Hepatic stellate cell (primary cell): ENCODE measurements around the gene CABP5.

Experiments used
- DNase-seq: peaks from one replicate; pipeline ENCODE4 v3.0.0; 2011; ENCODE audit warnings: low spot score

CABP5 gene

DNA sequence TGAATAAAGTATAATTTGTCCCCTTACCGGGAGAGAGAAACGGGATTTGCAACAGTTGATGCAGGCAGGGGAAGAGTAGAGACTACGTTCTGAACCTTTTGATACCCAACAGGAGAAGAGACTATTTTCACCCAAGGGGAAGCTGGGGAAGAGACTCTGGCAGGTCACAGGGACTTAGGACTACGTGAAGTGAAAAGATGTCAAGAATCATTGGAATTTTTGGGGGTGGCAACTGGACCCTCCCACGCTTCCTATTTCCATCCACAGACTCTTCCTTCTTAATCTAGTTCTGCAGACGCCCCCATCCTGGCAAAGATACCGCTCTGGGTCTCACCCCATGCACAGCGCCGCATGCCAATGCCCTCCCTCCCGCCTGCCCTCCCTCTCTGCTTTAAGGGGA, 13.8 kb downstream of the CABP5 start:
- DNase-seq: no peak

DNA sequence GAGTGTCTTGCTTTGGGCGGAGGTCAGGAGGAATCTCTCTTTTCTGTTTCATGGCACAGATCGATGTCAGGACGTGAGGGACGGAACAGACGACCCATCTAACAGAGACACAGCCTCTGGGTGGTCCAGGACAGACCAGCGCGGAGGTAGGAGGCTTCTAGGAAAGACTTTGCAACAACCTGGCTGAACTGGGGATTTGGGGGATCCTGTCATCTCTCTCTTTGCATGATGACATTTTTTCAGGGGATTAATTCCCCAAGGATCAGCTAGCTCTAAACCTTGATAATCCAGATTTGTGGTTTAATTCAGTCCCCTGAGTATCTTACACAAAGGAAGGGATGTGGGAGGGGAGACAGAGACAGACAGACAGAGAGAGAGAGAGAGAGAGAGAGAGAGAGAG, 14.4 kb downstream of the CABP5 start:
- DNase-seq: no peak

DNA sequence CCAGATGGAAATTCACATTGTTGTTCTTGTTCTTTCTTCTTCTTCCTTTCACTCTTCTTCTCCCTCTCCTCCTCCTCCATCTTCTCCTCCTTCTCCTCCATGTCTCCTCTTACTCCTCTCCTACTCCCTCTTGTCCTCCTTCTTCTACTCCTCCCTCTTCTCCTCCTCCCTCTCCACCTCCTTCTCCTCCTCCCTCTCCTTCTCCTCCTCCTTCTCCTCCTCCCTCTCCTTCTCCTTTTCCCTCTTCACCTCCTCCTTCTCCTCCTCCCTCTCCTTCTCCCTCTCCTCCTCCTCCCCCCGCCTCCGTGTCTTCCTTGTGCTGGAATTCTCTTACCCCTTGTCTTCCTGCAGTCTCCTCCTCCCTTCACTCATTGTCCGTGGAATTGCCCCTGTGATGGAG, 18.4 kb downstream of the CABP5 start:
- no peak for DNase-seq

DNA sequence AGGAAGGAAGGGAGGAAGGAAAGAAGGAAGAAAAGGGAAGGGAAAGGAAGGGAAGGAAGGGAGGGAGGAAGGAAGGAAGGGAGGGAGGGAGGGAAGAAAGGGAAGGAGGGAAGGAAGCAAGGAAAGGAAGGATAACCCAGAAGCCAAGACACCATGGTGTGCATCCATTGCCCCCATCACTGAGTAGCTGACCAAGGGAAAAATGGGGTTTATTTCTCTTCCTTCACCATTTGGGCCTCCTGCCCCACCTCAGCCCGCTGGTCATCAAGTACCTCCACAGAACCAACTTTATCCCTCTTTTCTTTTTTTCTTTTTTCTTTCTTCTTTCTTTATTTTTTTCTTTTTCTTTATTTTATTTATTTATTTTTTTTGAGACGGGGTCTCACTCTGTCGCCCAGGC, 20.4 kb downstream of the CABP5 start:
- DNase-seq: no peak

DNA sequence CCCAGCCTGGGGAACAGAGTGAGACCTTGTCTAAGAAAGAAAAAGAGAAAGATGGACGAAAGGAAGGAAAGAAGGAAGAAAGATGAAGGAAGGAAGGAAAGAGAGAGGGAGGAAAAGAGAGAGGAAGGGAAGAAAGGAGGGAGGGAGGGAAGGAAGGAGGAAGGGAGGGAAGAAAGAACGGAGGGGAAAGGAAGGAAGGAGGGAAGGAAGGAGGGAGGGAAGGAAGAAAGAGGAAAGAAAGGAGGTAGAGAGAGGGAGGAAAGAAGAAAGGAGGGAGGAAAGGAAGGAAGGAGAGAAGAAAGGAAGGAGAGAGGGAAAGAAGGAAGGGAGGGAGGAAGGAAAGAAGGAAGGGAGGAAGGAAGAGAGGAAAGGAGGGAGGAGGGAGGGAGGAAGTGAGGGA, 20.9 kb downstream of the CABP5 start:
- DNase-seq: no peak

DNA sequence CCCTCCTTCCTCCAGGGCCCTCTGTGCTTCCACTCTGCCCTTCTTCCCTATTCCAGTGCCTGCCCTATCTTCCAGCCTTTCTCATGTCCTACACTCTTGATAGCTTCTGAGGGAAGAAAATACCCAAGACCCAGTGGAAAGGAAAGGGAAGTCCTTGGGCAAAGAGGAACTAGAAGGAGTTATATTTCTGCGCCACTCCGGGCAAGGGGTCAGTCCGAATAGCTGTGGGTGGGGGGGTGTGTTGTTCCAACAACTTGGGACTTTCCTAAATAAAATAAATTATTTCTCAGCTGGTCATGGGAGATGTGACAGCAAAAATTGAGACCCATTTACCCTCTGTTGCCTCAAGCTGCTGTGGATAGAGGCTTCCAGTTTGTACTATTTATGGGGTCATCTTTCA, 23.2 kb downstream of the CABP5 start:
- DNase-seq: no peak

DNA sequence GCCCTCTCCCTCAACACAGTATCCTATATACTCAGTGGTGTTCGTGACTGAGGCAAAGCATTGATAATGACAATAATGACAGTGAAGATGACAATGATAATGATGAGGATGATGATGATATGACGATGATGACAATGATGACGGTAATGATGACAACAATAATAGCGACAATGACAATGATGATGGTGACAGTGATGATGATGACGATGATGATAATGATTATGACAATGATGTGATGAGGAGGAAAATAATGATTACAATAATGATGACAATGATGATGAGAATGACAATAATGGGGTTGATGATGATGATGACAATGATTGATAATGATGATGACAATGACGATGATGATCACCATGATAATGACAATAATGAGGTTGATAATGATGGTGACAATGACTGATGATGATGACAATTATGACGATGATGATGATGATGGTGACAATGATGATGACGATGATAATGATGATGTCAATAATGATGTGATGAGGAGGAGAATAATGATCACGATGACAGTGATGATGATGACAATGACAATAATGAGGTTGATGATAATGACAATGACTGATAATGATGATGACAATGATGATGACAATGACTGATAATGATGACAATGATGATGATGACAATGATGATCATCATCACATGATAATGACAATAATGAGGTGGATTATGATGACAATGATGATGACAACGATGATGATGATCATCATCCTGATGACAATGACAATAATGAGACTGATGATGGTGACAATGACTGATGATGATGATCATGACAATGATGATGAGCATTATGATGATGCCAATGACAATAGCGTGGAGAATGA, 32.7 kb downstream of the CABP5 start:
- DNase-seq: no peak

DNA sequence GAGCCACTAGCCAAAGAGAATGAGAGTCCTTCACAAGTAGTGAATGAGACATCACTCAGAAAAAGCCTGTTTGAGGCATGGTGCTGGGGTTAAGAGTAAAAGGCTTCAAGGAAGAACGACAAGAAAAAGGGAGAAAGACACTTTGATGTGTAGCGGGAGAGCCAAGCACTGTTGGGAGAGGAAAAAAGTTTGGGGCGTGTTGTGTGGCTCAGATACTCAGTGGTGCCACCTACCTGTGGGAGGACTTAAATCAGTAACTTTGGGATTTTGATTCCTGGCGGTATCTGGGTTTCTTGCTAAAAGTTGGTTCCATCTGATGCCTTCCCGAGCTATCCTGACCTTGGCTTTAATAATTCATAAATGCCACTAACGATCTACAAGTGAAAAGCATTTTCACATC, 37.1 kb downstream of the CABP5 start:
- no peak for DNase-seq

DNA sequence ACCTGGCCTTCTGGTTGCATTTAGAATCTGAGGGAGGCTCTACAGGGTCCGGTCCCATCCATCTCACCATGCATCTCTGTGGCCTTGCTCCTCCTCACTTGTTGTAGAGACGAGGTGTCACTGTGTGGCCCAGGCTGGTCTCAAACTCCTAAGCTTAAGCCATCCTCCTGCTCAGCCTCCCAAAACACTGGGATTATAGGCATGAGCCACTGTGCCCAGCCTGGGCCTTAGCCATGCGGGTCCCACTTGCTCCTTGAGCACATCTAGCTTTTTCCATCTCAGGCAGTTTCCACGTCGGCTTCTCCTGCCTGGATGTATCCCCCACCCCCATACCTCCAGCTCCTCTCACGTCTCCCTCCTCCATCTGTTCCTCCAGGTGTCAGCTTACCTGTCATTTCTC, 39.6 kb downstream of the CABP5 start:
- no peak for DNase-seq

DNA sequence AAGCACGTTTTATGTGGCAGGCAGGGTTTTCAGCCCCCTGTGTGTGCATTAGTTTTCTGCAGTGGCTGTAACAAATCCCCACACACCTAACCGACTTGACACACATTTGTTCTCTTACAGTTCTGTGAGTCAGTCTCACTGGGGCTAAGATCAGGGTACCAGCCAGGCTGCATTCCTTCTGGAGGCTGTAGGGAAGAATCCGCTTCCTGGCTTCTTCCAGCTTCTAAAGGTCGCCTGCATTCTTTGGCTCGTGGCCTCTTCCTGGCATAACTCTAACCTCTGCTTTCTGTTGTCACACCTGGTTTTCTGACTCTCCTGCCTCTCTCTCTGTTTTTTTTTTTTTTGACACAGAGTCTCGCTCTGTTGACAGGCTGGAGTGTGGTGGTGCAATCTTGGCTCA, 43.0 kb downstream of the CABP5 start:
- no peak for DNase-seq

DNA sequence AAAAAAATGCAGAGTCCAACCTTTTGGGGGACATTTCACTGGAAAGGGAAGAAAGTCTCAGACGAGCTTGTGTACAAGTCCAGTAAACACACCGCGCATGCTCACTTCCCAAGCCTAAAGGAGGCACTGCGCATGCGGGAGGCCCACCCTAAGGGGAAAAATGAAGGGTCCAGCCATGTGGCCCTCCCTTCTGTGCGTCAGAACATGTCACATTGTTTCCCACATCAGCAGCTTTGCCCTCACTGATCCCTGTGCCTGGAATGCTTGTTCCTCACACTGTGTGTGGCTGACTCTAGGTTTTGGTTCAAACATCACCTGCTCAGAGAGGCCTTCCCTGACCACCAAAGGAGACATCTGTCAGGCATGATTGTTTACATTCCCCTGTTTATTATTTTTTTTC, 45.1 kb downstream of the CABP5 start:
- DNase-seq: no peak

DNA sequence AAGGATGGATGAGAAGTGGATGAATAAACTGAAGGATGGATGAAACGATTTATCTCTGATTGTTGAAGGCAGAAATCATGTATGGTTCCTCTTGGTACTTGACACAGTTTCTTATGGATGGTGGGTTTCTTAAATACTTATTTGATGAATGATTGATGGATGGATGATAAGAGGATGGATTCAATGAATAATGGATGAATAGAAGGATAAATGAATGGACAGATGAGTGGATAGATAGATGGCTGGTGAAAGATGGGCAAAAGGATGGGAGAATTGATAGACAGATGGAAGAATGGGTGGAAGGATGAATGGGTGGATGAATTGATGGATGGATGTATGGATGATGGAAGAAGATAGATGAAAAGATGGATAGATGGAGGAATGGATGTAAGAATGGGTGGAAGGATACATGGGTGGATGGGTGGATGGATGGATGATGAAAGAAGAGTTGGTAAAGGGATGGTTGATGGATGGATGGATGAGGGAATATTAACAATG, 47.6 kb downstream of the CABP5 start:
- no peak for DNase-seq

DNA sequence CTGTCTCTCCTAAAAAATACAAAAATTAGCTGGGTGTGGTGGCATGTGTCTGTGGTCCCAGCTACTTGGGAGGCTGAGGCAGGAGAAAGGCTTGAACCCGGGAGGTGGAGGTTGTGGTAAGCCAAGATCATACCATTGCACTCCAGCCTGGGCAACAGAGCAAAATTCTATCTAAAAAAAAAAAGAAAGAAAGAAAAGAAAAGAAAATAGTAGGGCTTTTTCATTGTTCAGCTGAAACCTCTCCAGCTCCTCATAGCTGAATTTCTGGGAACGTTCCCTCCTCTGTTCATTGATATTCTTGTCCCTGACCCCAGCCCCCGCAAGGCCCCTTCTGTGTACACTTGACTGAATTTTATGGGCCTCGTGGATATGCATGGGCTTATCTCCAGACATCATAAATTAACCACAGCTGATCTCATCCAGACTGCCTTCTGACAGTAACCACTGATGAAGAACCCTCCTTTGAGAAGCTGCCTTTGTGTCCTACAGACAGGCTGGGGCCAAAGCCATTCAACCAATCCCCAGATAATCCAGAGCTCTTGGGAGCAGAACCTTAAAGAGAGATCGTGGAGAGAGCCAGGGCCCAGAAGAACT, 49.6 kb downstream of the CABP5 start, which contains the start of gene ELSPBP1:
ELSPBP1 (plus strand) TSS at position 424 of the 594 bp plus-strand sequence. CDS start 14,036 bp downstream, outside the sequence.
- DNase-seq: no peak

DNA sequence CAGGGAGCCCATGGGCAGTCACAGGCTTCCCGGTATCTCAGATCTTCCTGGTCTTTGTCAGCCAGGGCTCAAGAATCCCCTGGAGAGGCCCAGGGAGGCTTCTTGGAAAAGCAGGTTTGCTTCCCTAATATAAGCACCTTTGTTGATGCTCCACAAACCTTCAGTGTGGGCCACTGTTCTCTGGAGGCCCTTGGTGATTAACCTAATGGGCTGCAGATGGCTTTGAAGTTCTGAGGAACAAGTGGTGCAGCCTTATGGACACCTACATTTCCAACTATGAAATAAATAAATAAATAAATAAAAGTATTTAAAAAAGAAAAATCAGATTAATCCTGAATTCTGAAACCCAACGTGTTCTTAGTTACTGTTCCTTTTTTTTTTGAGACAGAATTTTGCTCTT, 51.8 kb downstream of the CABP5 start, which contains the start of gene BSPH1:
BSPH1 (minus strand) TSS at position 101 of the 400 bp plus-strand sequence; CDS start at position 12, 89 bp downstream.
- DNase-seq: no peak

DNA sequence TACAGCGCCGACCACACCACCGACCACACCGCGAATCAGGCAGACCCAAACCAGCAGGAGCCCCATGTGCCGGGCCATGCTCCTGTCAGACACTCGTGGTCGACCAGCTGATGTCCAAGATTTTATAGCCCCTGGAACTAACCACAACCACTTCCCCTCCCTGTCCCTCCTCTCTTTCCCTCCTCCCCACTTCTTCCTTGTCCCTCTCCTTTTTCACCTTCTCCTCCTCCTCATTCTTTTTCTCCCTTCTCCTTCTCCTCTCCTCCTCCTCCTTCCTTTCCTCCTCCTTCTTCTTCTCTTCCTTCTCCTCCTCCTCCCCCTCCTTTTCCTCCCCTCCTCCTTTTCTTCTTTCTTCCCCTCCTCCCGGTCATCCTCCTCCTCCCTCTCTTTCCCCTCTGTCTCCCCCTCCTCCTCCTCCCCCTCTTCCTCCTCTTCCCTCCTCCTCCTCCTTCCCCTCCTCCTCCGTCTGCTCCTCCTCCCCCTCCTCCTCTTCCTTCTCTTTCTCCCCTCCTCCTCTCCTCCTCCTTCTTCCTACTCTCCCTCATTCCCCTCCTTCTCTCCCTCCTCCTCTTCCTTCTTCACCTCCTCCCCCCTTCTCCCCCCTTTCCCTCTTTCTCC, 52.6 kb downstream of the CABP5 start:
- no peak for DNase-seq
